TTC549 (cell line): ENCODE measurements around the gene PCDH9.

Experiments
- FAIRE-seq: peaks from 2 replicates; lab custom pipeline; 2012; peaks lifted over from hg19 to GRCh38; lab: Jason Lieb, UNC

The PCDH9 gene

DNA sequence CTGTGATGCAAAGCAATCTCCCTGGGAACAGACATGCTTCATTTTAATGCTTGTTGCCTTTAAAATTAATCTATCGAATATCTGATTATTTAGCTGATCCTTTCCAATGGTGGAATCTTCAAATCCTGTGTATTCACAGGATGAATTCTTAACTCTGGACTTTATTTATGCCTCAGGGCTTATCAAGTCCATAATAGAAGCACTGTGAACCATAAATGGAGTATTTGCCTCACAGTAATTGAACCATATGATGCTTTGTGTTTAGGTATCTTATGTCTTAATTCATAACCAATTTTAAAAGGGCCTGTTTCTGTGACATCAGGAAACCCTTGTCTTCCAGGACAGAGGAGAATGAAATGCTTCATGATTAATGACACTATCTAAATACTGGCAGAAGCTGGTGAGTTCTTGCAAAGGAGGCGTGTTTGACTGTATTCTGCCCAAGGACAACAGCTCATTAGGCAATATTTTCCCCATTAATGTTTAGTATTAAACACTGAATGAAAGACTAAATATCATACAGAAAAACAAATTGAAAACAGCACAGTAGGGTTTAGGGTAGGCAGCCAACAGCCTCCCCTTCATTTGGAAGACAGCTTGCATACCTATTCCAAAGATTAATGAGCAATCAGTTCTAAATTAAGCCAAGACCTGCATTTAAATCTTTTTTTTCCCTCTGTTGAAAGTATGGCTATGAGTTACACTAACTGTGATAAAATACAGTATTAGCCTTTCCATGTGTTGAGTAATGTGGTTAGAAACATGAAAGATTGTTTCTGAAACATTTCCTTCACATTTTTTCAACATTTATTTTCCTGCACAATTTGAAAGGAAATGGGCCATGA, 709.4 kb downstream of the PCDH9 start:
- FAIRE-seq: no peak

DNA sequence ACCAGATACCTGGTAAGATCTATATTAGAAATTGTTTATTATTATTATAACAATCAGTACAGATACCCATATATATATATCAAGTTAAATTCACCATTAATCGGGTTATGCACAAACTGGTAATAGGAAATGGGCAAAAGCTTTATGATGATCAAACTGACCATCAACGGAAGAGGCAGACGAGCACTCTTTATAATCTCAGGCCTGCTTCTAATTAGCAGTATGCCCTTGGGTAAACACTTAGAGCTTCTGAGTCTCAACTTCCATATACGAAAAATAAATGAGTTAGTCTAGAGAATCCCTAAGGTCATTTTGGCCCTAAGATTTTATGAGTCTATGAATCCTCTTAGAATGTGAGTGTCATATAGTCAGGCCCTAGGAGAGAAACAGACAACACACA, 710.9 kb downstream of the PCDH9 start:
- FAIRE-seq: no peak

DNA sequence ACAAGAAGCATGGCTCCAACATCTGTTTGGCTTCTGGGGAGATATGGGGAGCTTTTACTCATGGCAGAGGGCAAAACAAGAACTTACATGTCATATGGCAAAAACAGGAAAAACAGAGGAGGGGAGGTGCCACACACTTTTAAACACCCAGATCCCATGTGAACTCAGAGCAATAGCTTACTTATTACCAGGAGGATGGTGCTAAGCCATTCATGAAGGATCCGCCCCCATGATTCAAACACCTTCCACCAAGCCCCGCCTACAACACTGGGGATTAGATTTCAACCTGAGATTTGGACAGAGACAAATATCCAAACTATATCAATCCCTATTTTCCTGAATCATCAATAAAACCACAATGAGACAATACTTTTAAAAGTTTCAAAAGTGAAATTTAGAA, 712.1 kb downstream of the PCDH9 start:
- no peak for FAIRE-seq

DNA sequence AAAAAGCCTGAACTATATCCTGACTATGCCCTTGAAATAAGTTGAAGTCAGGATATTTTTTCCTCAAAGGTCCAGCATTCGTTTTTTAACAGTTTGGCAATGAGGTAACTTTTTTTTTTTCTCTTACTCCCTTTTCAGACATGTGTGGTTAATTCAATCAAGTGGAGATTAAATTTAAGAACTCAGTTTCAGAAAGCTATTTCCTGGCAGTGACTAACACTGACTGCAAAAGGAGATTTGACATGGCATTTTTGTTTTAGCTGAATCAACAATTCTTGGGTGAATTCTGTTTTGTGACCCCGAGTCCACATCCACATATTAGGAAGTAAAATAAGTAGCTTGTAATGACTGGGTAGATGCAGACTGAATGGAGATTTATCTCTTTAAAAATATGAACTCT, 716.4 kb downstream of the PCDH9 start:
- no peak for FAIRE-seq

DNA sequence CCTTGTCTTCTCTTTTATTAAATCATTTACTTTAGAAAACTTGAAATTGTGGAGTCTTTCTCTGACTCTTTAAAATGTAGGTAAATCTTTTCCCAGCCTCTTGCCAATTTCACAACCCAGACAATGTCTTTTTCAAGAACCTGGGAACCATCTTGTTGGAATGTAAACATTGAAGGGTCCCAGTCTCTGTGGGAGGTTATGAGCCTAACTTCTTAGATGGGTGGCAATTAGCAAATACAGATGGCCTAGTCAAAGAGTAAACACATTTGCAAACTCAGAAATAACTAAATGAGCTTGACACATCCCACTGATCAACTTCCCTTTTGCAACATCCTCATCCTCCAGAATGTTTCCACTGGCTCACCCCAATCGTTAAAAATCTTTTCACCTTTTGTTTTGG, 721.0 kb downstream of the PCDH9 start:
- FAIRE-seq: no peak

DNA sequence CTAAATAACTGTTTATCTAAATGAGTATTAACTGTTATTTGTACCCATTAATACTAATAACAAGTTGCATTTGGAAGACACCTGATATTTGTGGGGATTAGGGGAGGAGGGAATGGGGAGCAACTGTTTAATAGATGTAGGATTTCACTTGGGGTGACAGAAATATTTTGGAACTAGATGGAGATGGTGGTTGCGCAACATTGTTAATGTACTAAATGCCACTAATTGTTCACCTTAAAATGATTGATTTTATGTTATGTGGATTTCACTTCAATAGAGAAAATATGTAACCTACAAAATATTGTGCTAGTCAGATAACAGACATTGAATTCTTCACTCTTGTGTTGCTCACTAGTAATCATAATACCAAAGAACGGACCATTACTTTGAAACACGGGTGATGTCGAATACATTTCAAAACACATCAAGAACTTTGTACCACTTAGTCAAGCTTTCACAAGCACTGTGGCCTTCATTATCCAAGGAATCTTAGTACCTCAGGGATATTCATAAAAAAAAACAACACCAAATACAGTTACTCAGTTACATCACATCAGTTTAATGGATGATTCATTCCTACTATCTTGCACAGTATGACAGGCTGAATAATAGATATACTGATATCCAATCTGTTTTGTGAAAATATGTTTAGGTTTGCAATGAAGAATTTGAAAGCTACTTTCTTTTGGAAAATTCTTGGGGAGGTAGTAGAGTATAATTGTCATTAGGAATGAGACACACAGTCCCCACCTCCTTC, 721.8 kb downstream of the PCDH9 start:
- FAIRE-seq: no peak

DNA sequence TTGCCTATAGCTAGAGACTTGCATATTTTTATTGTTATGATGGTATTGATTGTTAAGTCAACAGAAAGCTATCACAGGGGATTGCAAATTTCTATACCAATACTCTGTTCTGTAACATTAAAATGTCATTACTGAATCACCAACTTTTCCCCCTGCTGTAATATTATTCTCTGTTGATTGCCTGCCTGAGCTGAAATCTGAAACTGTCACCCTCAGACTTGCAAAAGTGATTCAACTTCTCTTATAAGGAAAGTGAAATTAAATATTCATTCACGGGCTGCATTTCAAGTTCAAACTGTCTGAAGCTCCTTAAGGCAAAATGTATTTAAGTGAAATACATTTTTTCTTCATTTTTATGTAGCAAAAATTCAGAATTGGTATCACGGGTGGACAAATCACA, 723.2 kb downstream of the PCDH9 start:
- no peak for FAIRE-seq

DNA sequence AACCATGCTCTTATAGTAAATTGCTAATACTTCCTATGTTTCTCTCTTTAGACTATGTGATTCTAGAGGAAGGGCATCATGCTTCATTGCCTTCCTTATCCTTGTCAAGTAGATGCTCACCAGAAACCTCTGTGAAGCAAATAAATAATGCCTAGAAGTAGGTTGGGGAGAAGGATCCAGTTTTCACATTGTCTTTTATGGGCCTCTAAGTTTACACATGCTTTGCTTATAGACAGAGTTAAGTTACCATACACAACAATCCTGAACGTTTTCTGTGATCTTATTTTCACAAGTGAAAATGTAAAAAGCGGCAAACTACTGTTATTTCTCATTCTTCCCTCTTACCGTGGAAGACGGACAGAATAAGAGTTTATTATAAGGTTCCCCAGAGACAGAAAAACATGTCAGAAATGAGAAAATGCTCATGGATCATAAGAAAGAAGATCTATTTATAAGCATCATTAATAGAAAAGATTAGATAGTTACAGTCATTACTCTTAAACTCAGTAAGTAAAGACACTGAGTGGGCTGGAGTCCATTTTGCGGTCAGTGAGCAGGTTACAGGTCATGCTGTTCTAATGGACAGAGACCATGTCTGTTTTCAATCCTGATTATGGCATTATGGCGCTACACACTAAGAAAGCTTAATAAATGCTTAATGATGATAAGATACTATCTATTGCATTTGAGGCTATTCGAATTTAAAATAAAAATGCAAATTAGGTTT, 723.9 kb downstream of the PCDH9 start:
- FAIRE-seq: no peak

DNA sequence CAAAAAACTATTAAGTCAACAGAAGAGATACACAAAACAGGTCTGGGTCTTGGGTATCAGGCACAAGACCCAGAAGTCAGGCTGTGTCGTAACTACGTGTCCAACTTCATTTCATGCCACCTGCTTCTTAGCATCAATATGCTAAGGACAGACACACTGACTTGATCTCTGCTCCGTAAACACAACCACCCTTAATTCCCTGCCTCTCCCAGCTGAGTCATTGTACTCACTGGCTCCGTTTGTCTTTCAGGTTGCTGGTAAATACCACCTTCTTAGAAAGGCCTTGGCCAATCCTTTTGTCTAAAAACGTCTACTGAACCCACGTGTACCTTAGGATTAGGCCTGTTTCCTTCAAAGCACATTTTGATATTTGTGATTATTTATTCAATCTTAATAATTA, 726.2 kb downstream of the PCDH9 start:
- FAIRE-seq: no peak

DNA sequence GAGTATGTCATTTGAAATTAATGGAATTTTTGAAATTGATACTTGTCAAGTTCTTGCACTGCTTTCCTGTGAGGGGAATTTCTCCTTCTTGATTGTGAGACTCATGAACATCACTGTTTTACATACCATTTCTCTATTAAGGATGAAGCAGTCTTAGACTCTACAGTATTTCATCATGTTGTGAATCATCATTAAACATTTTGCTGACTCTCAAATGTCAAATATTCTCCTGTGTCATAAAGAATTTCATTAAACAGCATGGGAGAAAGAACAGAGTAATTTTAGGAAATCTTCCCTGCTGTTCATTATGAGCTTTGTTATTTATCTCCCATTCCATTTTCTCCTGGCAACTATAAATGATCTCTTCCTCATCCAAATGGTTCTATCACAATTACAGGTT, 729.0 kb downstream of the PCDH9 start:
- no peak for FAIRE-seq

DNA sequence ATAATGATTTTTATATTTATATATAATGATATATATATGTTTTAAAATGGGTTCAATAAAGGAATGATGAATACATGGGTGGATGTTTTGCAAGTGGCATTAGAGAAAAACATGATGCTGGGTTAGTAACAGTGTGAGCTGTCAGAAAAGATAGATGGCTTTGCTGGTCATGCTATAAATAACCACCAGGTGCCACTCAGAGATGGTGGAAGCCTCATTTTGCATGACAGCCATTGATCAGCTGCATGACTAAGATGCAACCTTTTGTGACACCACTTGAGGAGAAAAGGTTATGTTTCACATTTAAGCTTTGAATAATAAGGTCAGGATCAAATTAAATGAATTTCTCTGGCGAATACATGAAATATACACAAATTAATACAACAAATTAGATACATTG, 737.7 kb downstream of the PCDH9 start:
- FAIRE-seq: no peak

DNA sequence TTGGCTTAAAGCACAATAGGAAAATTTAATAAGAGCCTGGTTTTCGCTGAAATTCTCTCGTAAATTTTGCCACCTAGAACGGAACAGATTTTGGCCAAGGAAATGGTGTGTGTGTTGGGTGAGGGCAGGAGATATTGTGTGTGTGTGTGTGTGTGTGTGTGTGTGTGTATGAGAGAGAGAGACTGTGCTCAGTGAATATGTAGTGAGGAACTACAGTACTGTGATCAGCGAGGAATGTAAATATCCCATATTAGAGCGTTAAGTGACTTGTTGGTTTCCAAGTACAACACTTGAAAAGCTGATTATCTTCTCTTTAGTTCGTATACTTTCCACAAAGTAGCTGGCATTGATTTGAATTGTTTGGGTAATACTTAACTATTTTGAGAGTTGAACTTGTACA, 738.9 kb downstream of the PCDH9 start:
- no peak for FAIRE-seq

DNA sequence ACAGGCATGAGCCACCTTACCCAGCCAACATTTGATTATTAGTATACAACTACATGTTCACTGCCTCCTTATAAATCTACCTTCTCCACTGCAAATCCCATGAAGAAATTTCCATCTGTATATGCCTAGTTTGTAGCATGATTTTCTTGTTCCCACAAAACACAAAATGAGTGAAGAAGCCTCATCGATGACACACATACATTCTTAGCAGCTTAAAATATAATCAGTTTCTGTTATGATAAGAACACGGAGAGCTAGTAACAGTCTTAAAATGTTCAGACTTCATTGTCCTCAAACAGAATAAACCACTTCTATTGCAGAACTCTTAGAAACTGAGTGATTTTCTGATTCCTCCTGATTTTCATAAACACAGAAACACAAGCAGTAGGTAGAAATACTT, 740.5 kb downstream of the PCDH9 start:
- FAIRE-seq: no peak

DNA sequence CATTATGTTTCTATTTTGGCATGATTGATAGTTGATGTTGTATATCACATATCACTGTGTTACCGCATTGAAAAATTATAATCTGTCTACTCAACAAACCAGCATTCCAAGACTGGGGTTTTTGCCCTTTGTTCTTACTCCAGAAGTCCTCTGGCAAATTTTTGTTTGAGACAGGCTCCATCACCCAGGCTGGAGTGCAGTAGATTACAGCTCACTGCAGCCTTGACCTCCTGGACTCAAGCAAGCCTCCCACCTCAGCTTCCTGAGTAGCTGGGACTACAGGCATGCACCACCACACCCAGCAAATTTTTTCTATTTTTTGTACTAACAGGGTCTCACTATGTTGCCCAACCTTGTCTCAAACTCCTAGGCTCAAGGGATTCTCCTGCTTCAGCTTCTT, 741.0 kb downstream of the PCDH9 start:
- FAIRE-seq: no peak

DNA sequence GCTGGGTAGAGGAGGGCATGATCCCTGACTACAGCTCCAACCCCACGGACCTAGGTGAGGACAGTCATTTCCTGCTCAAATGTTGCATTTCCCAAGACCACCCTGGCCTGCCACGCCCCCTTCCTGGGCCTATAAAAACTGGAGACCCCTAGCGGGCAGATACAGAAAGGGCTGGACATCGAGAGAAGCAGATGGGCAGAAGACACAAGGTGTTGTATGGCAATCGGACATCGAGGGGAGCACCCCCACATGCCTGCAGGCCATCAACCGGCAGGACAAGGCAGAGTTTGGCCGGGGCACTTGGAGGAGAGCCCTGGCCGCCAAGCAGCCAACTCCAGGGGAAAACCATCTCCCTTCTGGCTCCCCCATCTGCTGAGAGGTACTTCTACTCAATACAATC, 746.4 kb downstream of the PCDH9 start:
- no peak for FAIRE-seq

DNA sequence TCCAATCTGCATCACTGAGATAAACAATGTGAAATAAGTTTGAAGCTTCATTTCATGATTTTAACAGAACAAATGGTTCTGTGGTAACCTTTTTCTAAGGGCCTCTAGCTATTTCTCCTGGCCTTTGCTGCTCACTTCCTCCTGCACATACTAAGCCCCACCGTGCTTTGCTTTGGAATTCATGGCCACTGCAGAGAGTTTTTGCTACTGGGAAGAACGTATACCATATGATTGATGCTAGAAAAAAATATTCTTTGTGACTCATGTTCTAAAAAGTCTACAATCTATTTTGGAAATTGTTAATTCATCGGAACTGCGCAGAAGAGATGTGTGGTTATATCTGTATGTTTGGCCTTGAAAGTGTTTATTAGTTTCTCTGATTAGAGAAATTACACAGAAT, 747.3 kb downstream of the PCDH9 start:
- no peak for FAIRE-seq

DNA sequence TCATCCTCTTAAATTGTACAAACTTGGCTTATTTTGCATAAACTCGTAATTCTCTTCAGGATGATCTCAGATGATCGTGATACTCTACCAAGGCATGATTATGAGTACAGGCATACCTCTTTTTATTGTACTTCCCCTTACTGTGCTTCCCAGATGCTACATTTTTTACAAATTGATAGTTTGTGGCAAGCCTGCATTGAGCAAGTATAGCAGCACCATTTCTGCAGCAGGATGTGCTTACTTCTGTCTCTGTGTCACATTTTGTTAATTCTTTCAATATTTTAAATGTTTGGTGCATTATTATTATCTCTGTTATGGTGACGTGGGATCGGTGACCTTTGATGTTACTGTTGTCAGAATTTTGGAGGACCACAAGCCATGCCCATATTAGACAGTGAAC, 752.3 kb downstream of the PCDH9 start:
- no peak for FAIRE-seq

DNA sequence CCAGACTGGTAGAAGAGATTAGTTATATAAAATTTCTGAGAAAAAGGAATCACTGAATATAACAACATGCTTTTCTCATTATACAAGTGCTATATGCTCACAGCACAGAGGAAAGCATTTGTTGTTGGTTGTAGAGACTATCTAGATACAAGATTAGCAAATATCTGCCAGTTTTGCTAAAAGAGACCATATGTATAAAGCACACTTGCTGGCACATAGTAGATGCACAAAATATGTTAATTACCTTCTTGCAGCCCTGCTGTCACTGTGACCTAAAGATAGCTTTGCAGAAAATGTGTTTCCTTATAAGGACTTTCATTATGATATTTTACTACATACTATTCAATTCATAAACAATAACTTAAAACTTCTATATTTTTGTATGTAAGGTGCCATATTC, 755.1 kb downstream of the PCDH9 start:
- no peak for FAIRE-seq

DNA sequence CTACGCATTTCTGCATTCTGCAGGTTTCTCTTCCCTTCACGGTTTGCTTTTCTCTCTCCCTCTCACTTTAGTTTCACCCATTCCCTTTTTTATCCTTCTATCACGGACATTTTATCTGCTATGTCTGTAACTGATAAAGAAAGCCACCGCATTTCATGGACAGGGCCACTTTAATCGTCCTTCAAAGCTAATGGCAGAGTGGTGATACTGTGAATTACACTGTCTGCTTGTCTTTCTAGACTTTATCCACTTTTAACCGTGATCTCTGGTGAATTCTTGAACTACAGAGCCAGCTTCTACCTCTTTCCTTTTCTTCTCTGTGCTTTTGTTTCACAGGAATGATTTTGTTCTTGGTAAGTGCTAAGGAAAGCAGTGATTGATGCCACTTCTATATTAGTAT, 760.4 kb downstream of the PCDH9 start:
- FAIRE-seq: no peak

DNA sequence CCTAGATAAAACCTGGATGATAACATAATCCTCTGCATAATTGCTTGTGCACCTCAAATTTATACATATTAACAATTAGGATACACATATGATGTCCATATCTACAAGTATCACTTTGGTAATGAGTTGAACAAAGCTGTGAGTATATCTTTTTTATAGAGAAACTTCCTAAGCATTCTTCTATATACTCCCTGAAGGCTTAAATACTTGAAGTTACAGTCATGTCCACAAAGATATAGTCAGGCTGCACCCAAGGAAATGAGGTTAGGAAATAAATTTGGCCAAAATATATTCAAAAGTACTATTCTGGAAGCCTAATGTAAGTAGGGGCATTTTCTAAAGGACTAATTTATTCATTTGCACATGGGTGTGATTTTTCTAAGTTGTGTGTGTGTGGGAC, 761.5 kb downstream of the PCDH9 start:
- no peak for FAIRE-seq

DNA sequence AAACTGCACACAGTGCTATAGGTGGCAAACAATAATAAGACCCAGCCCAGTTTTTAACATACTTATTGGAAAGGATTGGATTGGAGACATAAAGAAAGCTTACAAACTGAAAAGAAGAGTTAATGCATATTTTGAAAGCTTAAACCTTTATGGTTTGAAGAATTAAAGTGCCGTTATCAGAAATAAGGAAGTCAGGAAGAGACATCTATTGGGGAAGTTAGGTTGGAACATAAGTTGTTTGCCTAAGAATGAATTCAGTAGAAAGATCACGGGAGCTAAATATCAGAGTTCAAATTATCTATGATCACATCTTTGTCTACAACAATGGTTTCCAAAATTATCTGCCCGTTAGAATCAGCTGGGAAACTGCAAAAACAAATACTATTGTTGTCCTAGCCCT, 767.9 kb downstream of the PCDH9 start:
- no peak for FAIRE-seq

DNA sequence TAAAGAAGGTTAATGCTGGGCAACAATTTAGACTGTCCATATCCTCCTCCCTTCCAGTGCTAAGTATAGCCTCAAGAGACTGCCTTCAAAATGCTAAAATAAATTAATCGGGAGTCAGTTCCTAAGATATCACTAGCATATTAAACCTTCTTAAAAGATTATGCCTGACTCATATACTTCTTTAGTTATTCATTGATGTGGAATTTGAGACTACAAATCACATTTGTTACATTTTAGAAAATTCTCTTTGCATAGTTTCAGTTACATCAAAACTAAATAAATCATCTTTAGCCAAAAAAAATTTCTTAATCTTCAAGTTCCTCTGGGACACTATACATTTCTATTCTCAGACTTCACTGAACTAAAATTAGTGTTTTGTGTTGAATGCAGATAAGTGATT, 769.1 kb downstream of the PCDH9 start:
- no peak for FAIRE-seq

DNA sequence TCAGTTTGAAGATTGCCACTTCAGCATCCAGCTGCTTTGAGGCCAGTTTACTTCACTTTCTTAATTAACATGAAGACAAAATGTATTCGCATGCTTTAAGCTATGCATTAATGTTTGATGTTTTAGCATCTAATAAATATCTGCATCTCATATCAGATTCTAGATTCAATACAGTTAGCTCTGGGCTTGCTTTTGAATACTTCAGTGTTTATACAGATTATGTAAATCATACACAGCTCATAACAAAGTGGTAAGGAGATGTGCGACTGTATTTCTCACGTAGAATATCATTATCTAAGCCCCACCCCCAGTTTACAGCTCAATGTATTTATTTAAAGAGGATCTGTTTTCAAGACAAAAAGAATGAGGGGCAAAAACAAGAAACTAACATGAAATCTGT, 770.5 kb downstream of the PCDH9 start:
- no peak for FAIRE-seq
